HG03045 (cell line): ENCODE results near the gene PACSIN2.
A peak's percentile ranks its signal among the peaks of the same experiment; 100 is the strongest.
"Not testable (repeated sequence)": the region's sequence is repeated elsewhere in the genome, so short reads cannot be mapped to it uniquely, and the experiment has no call there.

Experiments used
- ATAC-seq: cut with Tn5 transposase; IDR thresholded peaks from one replicate; pipeline ENCODE4 v1.9.1; 2021; ENCODE audit warnings: mild to moderate bottlenecking, moderate library complexity; ENCODE audit not compliant: unreplicated experiment

PACSIN2 gene

DNA sequence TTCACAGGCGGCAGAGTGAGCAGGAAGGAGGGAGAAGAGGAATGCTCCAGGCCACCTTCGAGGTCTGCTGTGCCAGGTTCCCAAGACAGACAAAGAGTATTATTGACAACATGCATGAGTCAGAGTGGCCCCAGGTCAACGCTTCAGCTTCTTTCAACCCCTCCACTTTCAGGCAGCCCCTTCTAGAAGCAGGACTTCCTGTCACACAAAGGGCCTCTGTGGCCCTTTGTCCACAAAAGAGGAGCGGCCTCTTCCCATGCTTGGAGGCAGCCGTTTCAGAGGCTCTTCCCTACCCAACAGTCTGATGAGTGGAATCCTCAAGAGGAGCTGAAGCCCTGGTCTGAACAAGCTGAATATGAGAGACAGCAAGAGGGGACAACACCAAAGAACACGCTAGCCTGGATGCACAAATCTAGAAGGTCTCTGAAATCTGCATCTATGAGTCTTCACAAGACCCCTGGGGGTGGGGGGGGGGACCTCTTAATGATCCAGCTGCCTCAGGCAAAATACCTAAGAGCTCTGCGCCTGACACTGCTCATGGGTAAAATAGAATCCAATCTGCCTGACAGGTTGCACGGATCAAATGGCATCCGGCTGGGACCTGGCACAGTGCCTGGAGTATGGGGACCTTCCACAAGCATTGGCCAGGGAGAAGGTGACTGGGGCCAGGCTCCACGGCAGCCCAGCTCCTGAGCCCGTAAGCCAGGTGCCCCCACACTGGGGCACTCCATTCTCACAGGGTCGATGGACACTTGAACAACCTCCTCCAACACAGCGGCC is 67.5 kb downstream of the PACSIN2 start:
- no peak for ATAC-seq

GRCh38 chr22:42946546-42947198 is 68.3 kb downstream of the PACSIN2 start:
- ATAC-seq = no peak

DNA sequence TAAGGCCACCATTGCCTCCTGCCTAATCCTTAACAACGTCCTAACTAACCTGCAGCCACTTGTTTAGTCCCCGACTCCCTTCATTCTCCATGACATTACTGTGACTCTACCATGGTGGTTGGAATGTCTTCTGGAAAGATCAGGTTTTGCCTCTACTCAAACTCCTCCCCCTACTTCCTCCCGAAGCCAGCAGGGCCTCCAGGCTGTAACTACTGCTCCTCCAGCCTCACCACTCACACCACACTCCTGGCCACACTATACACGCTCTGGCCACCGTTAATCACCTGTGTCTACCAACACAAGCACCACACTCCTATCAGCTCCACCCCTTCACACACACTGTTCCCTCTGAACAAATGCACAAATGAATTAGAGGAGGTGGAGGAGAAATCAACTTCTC is 69.2 kb downstream of the PACSIN2 start:
- ATAC-seq = no peak

GRCh38 chr22:42945027-42945426 is 69.9 kb downstream of the PACSIN2 start:
- no peak for ATAC-seq

GRCh38 chr22:42944409-42944808 is 70.5 kb downstream of the PACSIN2 start:
- ATAC-seq = no peak

DNA sequence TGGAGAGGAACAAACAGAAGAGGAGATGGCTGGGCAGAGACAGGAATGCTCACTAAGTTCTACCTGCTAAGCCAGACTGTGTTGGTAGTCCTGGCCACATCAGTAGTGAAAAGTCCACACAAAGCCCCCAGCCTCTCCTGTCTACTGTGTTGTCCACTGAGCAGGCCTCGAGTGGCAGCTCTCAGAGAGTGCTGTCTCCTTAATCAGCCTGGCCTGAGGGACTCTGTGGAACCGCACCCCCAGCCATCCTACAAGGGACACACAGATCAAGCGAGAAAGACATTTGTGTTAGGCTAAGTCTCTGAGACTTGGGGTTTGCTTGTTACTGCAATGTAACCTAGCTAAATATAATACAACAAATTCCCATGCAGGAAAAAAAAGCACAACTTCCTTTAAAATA is 71.0 kb downstream of the PACSIN2 start:
- no peak for ATAC-seq

DNA sequence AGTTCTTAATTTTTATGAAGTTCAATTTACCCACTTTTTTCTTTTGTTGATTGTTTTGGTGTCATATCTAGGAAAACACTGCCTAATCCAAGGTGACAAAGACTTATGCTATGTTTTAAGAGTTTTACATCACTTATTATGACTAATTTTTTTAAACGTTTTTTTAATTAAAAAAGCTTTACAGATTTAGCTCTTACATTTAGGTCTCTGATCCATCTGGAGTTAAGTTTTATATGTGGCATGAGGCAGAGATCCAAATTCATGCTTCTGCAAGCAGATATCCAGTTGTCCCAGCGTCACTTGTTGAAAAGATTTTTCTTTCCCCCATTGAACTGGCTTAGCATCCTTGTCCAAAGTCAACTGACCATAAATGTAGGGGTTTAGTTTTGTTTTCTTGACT is 72.6 kb downstream of the PACSIN2 start:
- no peak for ATAC-seq

GRCh38 chr22:42939941-42940653 is 74.9 kb downstream of the PACSIN2 start:
- no peak for ATAC-seq

DNA sequence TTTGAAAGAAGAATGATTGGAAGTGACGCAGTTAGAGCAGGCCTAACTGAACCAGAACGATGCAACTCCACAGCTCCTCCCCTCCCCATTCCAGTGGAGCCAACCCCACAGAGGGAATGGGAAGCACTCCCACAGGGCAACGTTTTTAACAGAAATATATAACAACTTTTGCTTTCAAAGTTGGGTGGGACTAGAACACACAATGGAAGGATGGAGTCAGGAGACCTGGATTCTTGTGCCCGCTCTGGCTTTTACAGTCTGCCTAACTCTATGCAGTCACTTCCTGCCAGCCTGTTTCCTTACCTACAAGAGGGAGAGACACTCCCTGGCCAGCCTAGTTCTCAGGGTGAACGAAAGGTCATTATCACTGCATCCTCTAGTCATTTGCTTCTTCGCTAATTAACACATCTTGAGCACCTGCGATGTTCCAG is 75.5 kb downstream of the PACSIN2 start:
- no peak for ATAC-seq

DNA sequence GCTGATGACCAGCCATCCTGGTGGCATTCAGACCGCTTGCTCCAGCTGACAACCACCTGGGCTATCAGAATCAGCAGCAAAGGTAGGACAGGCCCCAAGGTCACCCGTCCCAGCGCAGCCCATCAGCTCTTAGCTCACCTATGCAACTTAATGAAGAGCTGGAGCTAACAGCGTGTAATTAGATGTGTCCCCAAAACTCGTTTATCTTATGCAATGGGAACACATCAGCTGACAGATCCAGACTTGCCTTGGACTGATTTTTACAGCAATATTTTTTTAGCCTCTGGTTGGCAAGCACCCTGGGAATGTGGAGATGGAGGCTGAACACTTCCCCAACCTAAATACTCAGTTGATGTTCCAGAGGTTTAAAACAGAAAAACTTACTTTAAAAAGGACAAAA is 76.0 kb downstream of the PACSIN2 start:
- no peak for ATAC-seq

GRCh38 chr22:42938449-42938848 is 76.5 kb downstream of the PACSIN2 start:
- no peak for ATAC-seq

DNA sequence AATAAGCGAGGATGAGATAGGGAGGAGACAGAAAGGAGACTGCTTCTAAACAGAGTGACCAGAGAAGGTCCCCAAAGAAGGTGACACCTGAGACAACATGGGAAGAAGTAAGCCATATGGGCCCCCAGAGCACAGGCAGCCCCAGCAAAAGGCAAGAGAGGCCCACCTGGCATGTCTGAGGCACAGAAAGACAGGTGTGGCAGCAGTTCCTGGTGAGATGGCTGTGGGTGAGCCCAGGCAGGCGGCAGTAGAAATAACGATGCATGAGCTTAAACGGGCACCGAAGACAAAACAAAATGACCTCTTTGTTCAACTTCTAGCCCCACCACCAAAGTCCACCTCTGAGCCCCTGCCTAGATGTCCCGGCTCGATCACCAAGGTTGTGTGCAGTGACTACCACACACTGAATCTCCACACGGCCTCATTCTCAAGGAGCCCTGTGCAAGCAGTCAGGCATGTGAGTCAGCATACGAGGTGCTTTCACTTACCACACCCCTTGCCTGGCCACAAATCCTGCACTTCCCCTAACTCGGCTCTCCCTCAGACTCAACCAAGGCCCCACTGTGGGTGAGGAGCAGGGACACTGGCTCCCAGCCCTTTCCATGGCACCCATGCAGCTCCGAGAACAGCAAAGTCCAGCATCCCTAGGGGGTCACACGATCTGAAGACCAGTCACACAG is 77.6 kb downstream of the PACSIN2 start:
- ATAC-seq = peak; percentile 47

GRCh38 chr22:42936680-42937079 is 78.3 kb downstream of the PACSIN2 start:
- not testable (repeated sequence) for ATAC-seq

DNA sequence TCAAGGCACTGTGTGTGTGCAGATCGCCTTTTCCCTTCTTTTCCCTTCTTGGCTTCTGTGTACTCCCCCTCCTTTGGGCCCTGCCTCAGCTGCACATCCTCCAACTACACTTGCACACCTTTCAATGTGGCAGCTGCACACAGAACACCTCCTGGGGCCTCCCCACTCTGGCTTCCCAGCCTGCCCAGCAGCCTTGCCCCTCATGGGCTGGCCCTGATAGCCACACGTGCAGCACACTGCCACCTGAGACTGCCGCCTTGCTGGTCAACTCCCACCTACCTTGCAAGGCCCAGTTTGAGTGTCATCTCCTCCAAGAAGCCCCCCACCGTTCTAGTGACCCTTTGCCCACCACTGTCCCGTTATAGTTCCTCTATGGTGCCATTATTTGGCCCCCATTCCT is 80.6 kb downstream of the PACSIN2 start:
- ATAC-seq = no peak

DNA sequence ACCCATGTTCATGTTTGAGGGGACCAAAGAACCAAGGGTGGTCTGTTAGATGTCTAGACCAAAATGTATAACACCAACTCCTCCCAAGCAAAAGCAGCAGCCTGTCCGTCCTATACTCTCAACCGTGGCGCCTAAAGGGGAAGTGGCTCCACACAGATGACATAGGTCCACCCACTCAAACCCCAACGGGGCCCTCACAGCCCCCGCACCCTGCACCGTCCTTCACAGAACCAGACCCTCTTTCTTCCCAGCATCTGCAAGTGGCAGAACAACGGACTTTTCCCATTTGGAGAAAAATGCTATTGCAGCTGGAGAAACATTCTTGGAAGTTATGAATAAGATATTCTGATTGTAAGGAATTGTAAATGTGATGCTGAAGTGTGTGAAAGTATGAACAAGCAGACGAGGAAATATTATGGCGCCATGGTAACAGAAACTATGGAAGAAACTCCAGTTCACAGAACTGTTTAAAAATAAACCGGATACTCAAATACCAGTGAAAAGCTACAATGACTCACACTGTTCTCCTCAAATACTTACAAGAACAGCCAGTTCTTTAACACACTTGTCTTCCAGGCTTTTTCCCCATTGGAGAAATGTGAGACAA is 81.4 kb downstream of the PACSIN2 start:
- peak; percentile 53 for ATAC-seq

DNA sequence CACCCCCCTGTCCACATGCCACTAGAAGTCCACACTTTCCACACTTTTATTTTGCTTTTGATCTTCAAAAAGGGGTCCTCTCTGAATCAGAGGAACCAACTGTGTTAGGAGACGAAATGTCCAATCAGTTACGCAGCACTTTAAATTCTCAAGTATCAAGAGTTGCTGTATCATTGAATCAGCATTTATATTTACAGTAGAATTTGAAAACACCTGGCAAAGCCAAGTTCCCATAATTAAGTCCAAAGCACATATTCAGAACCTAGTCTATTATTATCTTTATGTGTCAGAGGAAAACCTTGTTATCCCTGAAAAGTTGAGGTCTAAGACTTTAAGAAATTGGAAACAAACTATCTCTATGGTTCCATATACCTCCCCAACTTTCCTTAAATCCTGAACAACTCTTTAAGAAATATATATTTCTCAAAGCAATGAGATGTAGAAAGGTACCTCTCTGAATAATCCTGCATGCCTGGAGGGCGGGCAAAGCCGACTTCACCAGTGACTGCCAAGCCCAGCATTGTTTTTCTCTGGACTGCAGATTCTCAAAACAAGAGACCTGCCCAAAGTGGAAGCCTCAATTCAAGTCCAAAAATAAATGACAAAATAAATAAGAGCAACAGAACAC is 82.0 kb downstream of the PACSIN2 start:
- ATAC-seq = no peak

DNA sequence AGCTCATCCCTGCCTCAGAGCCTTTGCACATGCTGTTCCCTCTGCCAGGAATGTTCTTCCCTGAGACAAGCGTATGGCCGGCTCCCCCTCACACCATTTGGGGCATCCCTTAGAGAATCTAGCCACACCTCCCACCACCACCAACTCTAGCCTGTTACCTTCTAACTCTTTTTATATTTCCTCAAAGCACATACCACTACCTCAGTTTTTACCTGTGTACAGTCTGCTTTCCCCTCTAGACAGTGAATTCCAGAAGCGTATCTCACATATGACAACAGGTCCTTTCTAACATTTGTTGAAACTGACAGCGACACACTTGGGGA is 82.8 kb downstream of the PACSIN2 start:
- ATAC-seq = no peak

DNA sequence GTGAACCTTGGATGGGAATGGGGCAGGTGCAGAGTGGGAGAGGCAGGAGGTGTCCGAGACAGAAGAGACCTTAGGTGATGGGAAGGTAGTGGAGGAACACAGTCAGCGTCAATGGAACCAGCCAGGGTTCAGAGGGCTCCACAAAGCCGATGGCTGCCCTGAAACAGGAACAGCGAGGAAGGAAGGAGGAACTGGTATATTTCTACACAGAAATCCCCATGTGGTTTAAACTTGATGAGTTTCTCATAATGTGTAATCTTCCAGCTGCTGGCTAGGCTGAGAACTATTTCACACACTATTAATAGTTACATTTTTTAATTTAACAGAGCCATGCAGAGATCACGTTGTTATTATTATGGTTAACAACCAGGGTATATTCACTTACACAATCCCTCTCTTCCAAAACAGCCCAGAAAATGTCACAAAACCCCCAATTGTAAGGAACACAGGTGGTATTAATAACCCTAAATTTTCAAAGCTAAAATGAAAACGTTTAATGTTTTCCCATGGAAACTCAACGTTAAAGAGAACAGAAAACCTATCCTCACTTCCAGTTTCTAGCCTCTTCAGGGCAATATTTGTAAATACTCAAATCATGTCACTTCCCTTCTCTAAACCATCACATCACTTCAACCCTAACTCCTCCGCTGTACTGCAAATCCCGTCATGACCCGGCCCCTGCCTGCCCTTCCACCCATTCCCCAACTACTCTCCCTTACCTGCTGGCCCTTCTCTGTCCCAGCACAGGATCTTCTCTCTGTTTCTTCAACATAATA is 83.3 kb downstream of the PACSIN2 start:
- no peak for ATAC-seq

GRCh38 chr22:42930810-42931420 is 84.0 kb downstream of the PACSIN2 start:
- no peak for ATAC-seq

DNA sequence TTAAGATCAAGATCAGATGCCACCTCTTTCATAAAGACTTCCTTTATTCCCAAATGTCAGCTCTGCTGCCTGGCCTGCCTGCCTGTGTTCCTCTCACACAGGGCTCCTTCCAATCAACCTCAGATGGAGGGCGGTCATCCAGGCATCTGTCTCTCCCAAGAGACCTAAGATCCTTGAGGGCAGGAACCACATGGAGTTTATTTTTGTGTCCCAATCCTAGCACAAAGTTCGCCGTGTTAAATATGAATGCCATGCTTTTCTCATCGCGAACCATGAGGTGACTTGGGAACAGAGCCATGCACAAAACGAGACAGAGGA is 85.2 kb downstream of the PACSIN2 start:
- no peak for ATAC-seq
